Measurements from ENCODE around the gene CXCR5. TPM values are rescaled to one million over a fixed set of nuclear protein-coding genes. Genes with fewer than 3 reads are reported as not detected.

Gene CXCR5
- total and polyA plus RNA-seq, 10 of the 15 experiments (the other 5 are each of a cell fraction or from before 2014, with no cell fraction given) = 0.03 to 0.63 (median 0.25) TPM

DNA sequence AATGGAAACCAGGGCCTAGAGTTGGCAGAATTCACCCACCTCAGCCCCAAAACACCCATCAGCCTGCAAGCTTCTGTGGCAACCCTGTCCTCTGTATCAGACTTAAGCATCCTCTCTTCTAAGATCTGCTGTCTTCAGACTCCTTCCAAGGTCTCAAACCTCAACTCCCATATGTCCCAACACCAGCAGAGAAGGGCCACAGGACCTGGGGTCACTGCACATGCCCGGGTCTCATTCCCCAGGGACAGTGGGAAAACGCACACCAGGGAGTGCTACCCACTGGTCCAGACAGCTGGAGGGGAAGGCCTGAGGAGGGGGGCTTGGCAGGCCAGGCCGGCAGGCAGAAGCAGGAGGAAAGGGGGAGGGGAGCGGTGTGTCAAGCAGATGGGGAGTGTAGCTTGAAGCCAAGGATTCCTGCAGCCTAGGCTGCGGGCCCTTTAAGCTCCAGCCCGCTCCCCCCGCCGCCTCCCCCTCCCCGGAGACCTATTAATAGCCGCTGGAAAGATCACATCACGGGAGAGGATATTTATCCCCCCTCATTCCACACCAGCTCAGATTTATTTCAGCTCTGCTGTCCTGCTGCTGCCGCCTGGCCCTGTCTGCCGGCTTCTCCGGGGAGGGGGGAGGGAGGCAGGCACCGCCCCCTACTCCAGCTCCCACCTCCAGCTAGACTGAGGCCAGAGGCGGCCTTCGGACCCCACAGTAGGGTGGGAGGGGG, 25.4 kb downstream of the CXCR5 start:
- ATAC-seq = no peak
- no peak for TF ChIP-seq SMAD5 (IDR thresholded peaks at IDR 0.05; ENCODE audit: low read depth)
- TF ChIP-seq FOS (IDR thresholded peaks at IDR 0.05; ENCODE audit: borderline replicate concordance, extremely low read depth, insufficient read length) = no peak
- TF ChIP-seq, protein P1, sequence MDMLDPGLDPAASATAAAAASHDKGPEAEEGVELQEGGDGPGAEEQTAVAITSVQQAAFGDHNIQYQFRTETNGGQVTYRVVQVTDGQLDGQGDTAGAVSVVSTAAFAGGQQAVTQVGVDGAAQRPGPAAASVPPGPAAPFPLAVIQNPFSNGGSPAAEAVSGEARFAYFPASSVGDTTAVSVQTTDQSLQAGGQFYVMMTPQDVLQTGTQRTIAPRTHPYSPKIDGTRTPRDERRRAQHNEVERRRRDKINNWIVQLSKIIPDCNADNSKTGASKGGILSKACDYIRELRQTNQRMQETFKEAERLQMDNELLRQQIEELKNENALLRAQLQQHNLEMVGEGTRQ (IDR thresholded peaks at IDR 0.05; ENCODE audit: borderline replicate concordance, low read depth, low read length) = no peak
- no peak for TF ChIP-seq GATAD2B (conservative IDR thresholded peaks at IDR 0.05; ENCODE audit: low read depth)
- no peak for TF ChIP-seq RB1 (IDR thresholded peaks at IDR 0.05; ENCODE audit: borderline replicate concordance)
- no peak for TF ChIP-seq WRNIP1 (IDR thresholded peaks at IDR 0.05; ENCODE audit: borderline replicate concordance, low read depth, low read length)
- TF ChIP-seq, protein P2, sequence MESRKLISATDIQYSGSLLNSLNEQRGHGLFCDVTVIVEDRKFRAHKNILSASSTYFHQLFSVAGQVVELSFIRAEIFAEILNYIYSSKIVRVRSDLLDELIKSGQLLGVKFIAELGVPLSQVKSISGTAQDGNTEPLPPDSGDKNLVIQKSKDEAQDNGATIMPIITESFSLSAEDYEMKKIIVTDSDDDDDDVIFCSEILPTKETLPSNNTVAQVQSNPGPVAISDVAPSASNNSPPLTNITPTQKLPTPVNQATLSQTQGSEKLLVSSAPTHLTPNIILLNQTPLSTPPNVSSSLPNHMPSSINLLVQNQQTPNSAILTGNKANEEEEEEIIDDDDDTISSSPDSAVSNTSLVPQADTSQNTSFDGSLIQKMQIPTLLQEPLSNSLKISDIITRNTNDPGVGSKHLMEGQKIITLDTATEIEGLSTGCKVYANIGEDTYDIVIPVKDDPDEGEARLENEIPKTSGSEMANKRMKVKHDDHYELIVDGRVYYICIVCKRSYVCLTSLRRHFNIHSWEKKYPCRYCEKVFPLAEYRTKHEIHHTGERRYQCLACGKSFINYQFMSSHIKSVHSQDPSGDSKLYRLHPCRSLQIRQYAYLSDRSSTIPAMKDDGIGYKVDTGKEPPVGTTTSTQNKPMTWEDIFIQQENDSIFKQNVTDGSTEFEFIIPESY (IDR thresholded peaks at IDR 0.05) = no peak
- no peak for TF ChIP-seq MXI1 (IDR thresholded peaks at IDR 0.05; ENCODE audit: low read depth, low read length)
- no peak for TF ChIP-seq ZBED1 (IDR thresholded peaks at IDR 0.05; ENCODE audit: borderline replicate concordance)
- no peak for TF ChIP-seq MEF2A (IDR thresholded peaks at IDR 0.05; ENCODE audit: insufficient read depth, low read depth, low read length)
- no peak for TF ChIP-seq TARDBP (IDR thresholded peaks at IDR 0.05; ENCODE audit: borderline replicate concordance)
- TF ChIP-seq, protein P3, sequence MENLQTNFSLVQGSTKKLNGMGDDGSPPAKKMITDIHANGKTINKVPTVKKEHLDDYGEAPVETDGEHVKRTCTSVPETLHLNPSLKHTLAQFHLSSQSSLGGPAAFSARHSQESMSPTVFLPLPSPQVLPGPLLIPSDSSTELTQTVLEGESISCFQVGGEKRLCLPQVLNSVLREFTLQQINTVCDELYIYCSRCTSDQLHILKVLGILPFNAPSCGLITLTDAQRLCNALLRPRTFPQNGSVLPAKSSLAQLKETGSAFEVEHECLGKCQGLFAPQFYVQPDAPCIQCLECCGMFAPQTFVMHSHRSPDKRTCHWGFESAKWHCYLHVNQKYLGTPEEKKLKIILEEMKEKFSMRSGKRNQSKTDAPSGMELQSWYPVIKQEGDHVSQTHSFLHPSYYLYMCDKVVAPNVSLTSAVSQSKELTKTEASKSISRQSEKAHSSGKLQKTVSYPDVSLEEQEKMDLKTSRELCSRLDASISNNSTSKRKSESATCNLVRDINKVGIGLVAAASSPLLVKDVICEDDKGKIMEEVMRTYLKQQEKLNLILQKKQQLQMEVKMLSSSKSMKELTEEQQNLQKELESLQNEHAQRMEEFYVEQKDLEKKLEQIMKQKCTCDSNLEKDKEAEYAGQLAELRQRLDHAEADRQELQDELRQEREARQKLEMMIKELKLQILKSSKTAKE (IDR thresholded peaks at IDR 0.05; ENCODE audit: low read depth, poor library complexity, severe bottlenecking) = no peak
- no peak for TF ChIP-seq NBN (IDR thresholded peaks at IDR 0.05)
- TF ChIP-seq, protein P4, sequence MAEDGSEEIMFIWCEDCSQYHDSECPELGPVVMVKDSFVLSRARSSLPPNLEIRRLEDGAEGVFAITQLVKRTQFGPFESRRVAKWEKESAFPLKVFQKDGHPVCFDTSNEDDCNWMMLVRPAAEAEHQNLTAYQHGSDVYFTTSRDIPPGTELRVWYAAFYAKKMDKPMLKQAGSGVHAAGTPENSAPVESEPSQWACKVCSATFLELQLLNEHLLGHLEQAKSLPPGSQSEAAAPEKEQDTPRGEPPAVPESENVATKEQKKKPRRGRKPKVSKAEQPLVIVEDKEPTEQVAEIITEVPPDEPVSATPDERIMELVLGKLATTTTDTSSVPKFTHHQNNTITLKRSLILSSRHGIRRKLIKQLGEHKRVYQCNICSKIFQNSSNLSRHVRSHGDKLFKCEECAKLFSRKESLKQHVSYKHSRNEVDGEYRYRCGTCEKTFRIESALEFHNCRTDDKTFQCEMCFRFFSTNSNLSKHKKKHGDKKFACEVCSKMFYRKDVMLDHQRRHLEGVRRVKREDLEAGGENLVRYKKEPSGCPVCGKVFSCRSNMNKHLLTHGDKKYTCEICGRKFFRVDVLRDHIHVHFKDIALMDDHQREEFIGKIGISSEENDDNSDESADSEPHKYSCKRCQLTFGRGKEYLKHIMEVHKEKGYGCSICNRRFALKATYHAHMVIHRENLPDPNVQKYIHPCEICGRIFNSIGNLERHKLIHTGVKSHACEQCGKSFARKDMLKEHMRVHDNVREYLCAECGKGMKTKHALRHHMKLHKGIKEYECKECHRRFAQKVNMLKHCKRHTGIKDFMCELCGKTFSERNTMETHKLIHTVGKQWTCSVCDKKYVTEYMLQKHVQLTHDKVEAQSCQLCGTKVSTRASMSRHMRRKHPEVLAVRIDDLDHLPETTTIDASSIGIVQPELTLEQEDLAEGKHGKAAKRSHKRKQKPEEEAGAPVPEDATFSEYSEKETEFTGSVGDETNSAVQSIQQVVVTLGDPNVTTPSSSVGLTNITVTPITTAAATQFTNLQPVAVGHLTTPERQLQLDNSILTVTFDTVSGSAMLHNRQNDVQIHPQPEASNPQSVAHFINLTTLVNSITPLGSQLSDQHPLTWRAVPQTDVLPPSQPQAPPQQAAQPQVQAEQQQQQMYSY (CRISPR knock-in tag; IDR thresholded peaks at IDR 0.05) = no peak

More for the DNA sequence above, 25.4 kb downstream of the CXCR5 start:
- intact Hi-C loops (cut with micrococcal nuclease; ENCODE audit: unreplicated experiment) (no loop called here), in situ Hi-C loops (cut with MboI) (loop anchor here (5.0 kb wide), 1 partner anchor 48 kb away; the partner anchor contains the start of gene UPK2)
- ChIA-PET RAD21 (ENCODE audit: unreplicated experiment) (interaction anchor here (0.5 to 9.9 kb wide), 7 partner anchors 14 to 352 kb away, joined by 3 to 169 read pairs (median 3); partner anchors contain the start of genes BCL9L, CXCR5 and UPK2), SMC1A (ENCODE audit: uncharacterized antibody, unreplicated experiment) (interaction anchor here (0.6 to 10.3 kb wide), 2 partner anchors 19 to 748 kb away, joined by 3 to 185 read pairs; partner anchors contain the start of gene BCL9L), CTCF (interaction anchor here (1.0 to 13.2 kb wide), 6 partner anchors 14 to 219 kb away, joined by 3 to 330 read pairs (median 5); partner anchors contain the start of gene BCL9L), POLR2A (interaction anchor here (0.6 to 9.3 kb wide), 3 partner anchors 16 to 31 kb away, joined by 3 to 105 read pairs (median 7); partner anchors contain the start of gene BCL9L)
- no peak overlapping the region for H3K9ac ChIP-seq (ENCODE audit: control insufficient read depth, insufficient read depth, low read length)
- H4K20me1 ChIP-seq (ENCODE audit: control insufficient read depth, insufficient read depth) = no peaks in the 10 kb centered on the region
- peaks cover 26% of the 10 kb centered on the region for H3K4me1 ChIP-seq (ENCODE audit: control insufficient read depth, insufficient read depth, low read length)
- H3K27ac ChIP-seq (ENCODE audit: control insufficient read depth, insufficient read depth) = no peak overlapping the region
- peaks cover 4 to 6% of the 10 kb centered on the region in 2 experiments; a peak in 3 of 4 replicates for H3K36me3 ChIP-seq (ENCODE audit: control insufficient read depth in 2 of 2, insufficient read depth in 2 of 2, low read length in 1 of 2)
- DNase-seq (ENCODE audit: low read depth, low spot score) (no peak), FAIRE-seq (peak; percentile 18)
- no peak overlapping the region for H2AFZ ChIP-seq (ENCODE audit: control insufficient read depth, low read depth, low read length)
- H3K9me3 ChIP-seq (replicated peaks; ENCODE audit: control insufficient read depth, insufficient read depth, low read length) = no peaks in the 10 kb centered on the region
- H3K4me2 ChIP-seq (ENCODE audit: control insufficient read depth, insufficient read depth) = no peak overlapping the region
- no TSS peak for BruUV-seq (replicated peaks)
- no peak overlapping the region for H3K4me3 ChIP-seq
- 69% methylated on average over 12 of the region's 17 CpGs for WGBS (ENCODE audit: insufficient coverage, insufficient replicate concordance, low lambda C conversion rate, missing lambda C conversion rate)
- 0 out of 2 replicates have a peak, but pooled peaks cover 2% of the 10 kb centered on the region for H3K79me2 ChIP-seq (ENCODE audit: control insufficient read depth, insufficient read depth, low read length)
- H3K27me3 ChIP-seq (replicated peaks in 1 of 2; ENCODE audit: control insufficient read depth in 2 of 2, insufficient read depth in 2 of 2, low read length in 1 of 2) = no peaks in the 10 kb centered on the region
